Psoas muscle (tissue), 8 donors: Measurements from ENCODE around the gene LAMA3. TPM values are rescaled to one million over a fixed set of nuclear protein-coding genes. Genes with fewer than 3 reads are reported as not detected.

Source experiments
- ATAC-seq, 4 donors: fragments of 200-7000 bp; cut with Tn5 transposase; one replicate each; pipeline ENCODE4 v1.9.1; 2020; ENCODE audit warnings: moderate library complexity in 3 of 4, mild to moderate bottlenecking in 2 of 4
- DNase-seq, 2 donors: peaks; one replicate each; pipeline ENCODE4 v3.0.0-alpha.2; 2020
- H3K27ac ChIP-seq: fragments of 200-600 bp; one replicate; pipeline ENCODE4 v1.8.0; 2022
- H3K27me3 ChIP-seq, 3 donors: fragments of 200-600 bp in 1 of 3; one replicate each; pipeline versions ENCODE4 v1.6.1 to v1.8.0; 2013 to 2022; ENCODE audit warnings: low read length in 2 of 3, mild to moderate bottlenecking in 2 of 3, moderate library complexity in 1 of 3; ENCODE audit not compliant: insufficient read depth in 3 of 3
- H3K36me3 ChIP-seq, 2 donors: fragments of 200-600 bp in 1 of 2; one replicate each; pipeline versions ENCODE4 v1.6.1 to v1.8.0; 2013 to 2022; ENCODE audit warnings: low read depth in 1 of 2, mild to moderate bottlenecking in 1 of 2, moderate library complexity in 1 of 2; ENCODE audit not compliant: insufficient read depth in 1 of 2
- H3K4me1 ChIP-seq: fragments of 200-600 bp; one replicate; pipeline ENCODE4 v1.8.0; 2022
- H3K4me3 ChIP-seq: fragments of 200-600 bp; one replicate; pipeline ENCODE4 v1.8.0; 2022; ENCODE audit warnings: mild to moderate bottlenecking
- H3K9me3 ChIP-seq: fragments of 200-600 bp; one replicate; pipeline ENCODE4 v1.8.0; 2022
- WGBS, 3 donors: extraction: QIAGEN DNeasy Blood & Tissue Kit; methylation state at CpG; one replicate each; pipeline versions ENCODE4 v1.1.6 to v1.1.7; 2013; 5-methylcytosine and 5-hydroxymethylcytosine counted together
- intact Hi-C, 2 donors: fragments of 100-400 bp; cut with DNase I; formaldehyde crosslinking; loops; one replicate each; pipeline versions ENCODE4 v1.11.0 to v1.14.2; 2022
- polyA plus RNA-seq, 3 donors: library from polyadenylated mRNA; stranded (reverse); fragments of 200-250 nt; gene quantifications; one replicate each; pipeline ENCODE4 v1.2.3, GENCODE V29; 2013
- total RNA-seq, 4 donors: library from RNA; stranded (reverse); fragmentation: NEBNext Ultra II Directional in 2 of 4; extraction: Animal tissue kit (Norgen Biotek cat#: 25700) in 2 of 4; gene quantifications; one replicate each; pipeline versions ENCODE4 v1.2.1 to v1.2.4, GENCODE V29; 2021 to 2023
- TF ChIP-seq, protein P1 (sequence below): fragments of 200-600 bp; IDR thresholded peaks from one replicate; pipeline ENCODE4 v1.8.0; 2022; ENCODE audit warnings: antibody characterized with exemption
- donor health status: healthy with polysubstance abuse.
- donor health status: DM: no; HTN: no; CAD: no; lungs with moderate emphysema.
- donor health status: Bipolar disorder and iron deficiency.
- donor health status: healthy.
- donor health status: DM: yes; HTN: yes; CAD: no.
- donor health status: DM: no; HTN: no; CAD: no.
- donor health status: DM: no; HTN: no; CAD: no.
- donor health status: DM: yes; HTN: yes; CAD: no.

Gene LAMA3
- total and polyA plus RNA-seq, 7 donors, result 0.49 to 4.2 (median 1.8) TPM

DNA sequence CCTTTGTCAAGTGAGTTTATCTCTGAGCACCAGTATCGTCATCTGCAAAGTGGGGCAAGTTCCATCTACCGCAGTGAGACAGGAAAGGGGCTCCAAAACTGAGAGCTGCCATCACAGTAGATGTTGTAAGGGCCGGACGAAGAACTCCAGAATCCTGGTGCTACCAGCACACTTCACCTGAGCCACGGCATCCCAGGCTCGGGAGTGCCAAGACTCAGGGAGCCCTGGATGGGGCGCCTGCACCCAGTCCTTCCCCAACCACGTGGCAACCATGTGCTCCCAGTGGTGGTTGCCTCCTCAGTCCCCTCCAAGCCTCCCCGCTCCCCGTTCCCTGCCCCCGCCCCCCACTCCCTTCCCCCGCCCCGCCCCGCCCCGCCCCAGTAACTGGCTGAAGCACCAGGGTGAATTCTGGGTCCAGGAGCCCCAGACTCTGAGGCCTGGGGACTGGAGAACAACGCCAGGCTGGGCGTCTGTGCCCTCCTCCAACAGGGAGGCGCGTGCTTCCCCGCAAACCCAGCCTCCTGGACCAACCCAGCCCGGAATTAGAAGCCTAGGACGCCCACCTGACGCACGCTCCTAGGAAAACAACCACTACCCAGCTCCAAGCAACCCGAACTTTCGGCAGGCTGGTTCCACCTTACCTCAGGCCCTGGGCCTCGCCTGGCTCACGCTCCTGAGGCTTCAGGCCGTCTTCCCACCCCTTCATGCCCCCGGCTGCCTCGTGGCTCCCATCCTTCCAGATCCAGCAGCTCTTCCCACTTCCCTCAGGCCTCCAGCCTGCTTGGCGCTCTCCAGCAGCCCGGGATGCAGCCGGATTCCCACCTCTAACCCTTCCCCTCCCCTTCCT lies 67.6 kb downstream of the LAMA3 start:
- TF ChIP-seq, protein P1, sequence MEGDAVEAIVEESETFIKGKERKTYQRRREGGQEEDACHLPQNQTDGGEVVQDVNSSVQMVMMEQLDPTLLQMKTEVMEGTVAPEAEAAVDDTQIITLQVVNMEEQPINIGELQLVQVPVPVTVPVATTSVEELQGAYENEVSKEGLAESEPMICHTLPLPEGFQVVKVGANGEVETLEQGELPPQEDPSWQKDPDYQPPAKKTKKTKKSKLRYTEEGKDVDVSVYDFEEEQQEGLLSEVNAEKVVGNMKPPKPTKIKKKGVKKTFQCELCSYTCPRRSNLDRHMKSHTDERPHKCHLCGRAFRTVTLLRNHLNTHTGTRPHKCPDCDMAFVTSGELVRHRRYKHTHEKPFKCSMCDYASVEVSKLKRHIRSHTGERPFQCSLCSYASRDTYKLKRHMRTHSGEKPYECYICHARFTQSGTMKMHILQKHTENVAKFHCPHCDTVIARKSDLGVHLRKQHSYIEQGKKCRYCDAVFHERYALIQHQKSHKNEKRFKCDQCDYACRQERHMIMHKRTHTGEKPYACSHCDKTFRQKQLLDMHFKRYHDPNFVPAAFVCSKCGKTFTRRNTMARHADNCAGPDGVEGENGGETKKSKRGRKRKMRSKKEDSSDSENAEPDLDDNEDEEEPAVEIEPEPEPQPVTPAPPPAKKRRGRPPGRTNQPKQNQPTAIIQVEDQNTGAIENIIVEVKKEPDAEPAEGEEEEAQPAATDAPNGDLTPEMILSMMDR, result no peak
- Histone ChIP-seq H3K4me1 (no peaks in the 10 kb centered on the region), H3K4me3 (no peak overlapping the region), H3K36me3 (no peaks in the 10 kb centered on the region), H3K27me3 (no peaks in the 10 kb centered on the region), H3K9me3 (no peaks in the 10 kb centered on the region), H3K27ac (no peak overlapping the region)
- intact Hi-C loops, result no loop called here
- ATAC-seq (no peak), DNase-seq (no peak)
- 83% methylated on average over 31 to 34 of the region's 34 CpGs for WGBS, 3 donors

DNA sequence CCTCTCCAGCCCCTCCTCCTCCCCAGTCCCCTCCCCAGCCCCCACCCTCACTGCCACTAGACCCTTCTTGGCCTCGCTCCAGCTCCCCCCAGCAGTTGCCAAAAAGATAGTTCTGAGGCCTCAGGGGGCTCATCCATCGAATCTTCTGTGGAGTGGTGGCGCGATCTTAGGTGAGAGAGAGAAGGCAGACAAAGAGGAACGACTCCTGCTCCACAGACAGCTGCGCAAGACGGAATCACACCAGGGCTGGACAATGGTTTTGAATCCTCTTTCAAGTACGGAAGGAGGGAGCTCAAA lies 68.1 kb downstream of the LAMA3 start:
- intact Hi-C loops, result no loop called here
- TF ChIP-seq, protein P1, result no peak
- no peak overlapping the region for H3K4me3 ChIP-seq
- 51 to 55% (median 52%) methylated on average over 8 of the region's 8 CpGs for WGBS, 3 donors
- no peaks in the 10 kb centered on the region for H3K9me3 ChIP-seq
- no peaks in the 10 kb centered on the region for H3K27me3 ChIP-seq
- no peak for ATAC-seq
- H3K27ac ChIP-seq, result no peak overlapping the region
- DNase-seq, result no peak
- no peaks in the 10 kb centered on the region for H3K36me3 ChIP-seq
- no peaks in the 10 kb centered on the region for H3K4me1 ChIP-seq

DNA sequence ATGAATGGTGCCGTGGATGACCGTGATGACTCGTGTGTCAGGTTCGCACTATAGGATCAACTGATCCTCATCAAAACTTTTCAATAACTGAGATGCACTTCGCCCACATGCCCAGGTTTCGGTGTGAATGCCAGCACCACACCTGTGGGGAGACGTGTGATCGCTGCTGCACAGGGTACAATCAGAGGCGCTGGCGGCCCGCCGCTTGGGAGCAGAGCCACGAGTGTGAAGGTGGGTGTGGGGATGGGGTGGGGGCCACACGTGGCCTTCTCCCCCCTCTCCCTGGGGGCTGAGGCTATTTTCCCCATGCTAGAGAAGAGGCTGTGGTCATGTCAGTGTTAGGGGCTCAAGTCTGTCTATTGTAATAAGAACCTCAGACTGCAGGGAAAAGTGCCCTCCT lies 69.0 kb downstream of the LAMA3 start:
- intact Hi-C loops, result no loop called here
- Histone ChIP-seq H3K9me3 (no peaks in the 10 kb centered on the region), H3K27me3 (no peaks in the 10 kb centered on the region), H3K4me3 (no peak overlapping the region), H3K36me3 (no peaks in the 10 kb centered on the region), H3K4me1 (no peaks in the 10 kb centered on the region), H3K27ac (no peak overlapping the region)
- TF ChIP-seq, protein P1, result no peak
- ATAC-seq, result no peak
- no peak for DNase-seq
- 84 to 88% (median 87%) methylated on average over 14 of the region's 14 CpGs for WGBS, 3 donors

DNA sequence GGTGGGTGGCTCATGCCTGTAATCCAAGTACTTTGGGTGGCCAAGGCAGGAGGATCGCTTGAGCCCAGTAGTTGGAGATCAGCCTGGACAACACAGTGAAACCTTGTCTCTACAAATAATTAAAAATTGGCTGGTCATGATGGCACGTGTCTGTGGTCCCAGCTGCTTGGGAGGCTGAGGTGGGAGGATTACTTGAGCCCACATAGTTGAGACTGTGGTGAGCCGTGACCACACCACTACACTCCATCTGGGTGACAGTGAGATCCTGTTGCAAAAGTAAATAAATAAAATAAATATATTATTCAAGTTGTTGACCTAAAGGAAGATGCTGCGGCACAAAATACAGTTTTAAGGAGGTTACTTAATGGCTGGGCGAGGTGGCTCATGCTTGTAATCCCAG lies 72.7 kb downstream of the LAMA3 start:
- DNase-seq (no peak), ATAC-seq (no peak)
- Histone ChIP-seq H3K4me1 (no peaks in the 10 kb centered on the region), H3K36me3 (no peaks in the 10 kb centered on the region), H3K4me3 (no peak overlapping the region), H3K27me3 (no peaks in the 10 kb centered on the region), H3K27ac (no peak overlapping the region), H3K9me3 (no peaks in the 10 kb centered on the region)
- intact Hi-C loops, result no loop called here
- 60 to 74% (median 68%) methylated on average over 5 of the region's 5 CpGs for WGBS, 3 donors
- TF ChIP-seq, protein P1, result no peak

DNA sequence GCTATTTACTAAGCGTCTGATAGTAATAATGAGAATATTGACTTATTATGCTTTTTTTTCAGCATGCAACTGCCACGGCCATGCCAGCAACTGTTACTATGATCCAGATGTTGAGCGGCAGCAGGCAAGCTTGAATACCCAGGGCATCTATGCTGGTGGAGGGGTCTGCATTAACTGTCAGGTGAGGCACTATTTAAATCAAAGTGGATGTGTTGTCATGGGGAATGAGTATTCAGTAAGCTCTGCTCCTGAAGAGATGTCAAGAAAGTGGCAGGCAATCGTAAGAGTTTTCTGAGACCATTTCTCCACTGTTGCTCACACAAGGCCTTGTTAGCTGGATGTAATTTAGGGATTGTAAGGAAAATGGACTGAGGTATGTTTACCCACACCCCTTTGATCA lies 74.1 kb downstream of the LAMA3 start:
- WGBS, 3 donors, result 94 to 95% (median 94%) methylated on average over 4 of the region's 4 CpGs
- no peak overlapping the region for H3K27ac ChIP-seq

More for the DNA sequence above, 74.1 kb downstream of the LAMA3 start:
- intact Hi-C loops, result no loop called here
- Histone ChIP-seq H3K4me3 (no peak overlapping the region), H3K4me1 (no peaks in the 10 kb centered on the region), H3K9me3 (no peaks in the 10 kb centered on the region), H3K36me3 (no peaks in the 10 kb centered on the region), H3K27me3 (no peaks in the 10 kb centered on the region)
- DNase-seq, result no peak
- no peak for ATAC-seq
- TF ChIP-seq, protein P1, result no peak
